ENCODE data around the gene DCD. TPM values are rescaled to one million over a fixed set of nuclear protein-coding genes. Genes with fewer than 3 reads are reported as not detected.

Gene DCD
- total and polyA plus RNA-seq, 9 of the 15 experiments (the other 6 are each of a cell fraction or from before 2014, with no cell fraction given): not detected

GRCh38 chr12:54627304-54627703 is 20.9 kb downstream of the DCD start (continued):
- TF ChIP-seq, protein P1, sequence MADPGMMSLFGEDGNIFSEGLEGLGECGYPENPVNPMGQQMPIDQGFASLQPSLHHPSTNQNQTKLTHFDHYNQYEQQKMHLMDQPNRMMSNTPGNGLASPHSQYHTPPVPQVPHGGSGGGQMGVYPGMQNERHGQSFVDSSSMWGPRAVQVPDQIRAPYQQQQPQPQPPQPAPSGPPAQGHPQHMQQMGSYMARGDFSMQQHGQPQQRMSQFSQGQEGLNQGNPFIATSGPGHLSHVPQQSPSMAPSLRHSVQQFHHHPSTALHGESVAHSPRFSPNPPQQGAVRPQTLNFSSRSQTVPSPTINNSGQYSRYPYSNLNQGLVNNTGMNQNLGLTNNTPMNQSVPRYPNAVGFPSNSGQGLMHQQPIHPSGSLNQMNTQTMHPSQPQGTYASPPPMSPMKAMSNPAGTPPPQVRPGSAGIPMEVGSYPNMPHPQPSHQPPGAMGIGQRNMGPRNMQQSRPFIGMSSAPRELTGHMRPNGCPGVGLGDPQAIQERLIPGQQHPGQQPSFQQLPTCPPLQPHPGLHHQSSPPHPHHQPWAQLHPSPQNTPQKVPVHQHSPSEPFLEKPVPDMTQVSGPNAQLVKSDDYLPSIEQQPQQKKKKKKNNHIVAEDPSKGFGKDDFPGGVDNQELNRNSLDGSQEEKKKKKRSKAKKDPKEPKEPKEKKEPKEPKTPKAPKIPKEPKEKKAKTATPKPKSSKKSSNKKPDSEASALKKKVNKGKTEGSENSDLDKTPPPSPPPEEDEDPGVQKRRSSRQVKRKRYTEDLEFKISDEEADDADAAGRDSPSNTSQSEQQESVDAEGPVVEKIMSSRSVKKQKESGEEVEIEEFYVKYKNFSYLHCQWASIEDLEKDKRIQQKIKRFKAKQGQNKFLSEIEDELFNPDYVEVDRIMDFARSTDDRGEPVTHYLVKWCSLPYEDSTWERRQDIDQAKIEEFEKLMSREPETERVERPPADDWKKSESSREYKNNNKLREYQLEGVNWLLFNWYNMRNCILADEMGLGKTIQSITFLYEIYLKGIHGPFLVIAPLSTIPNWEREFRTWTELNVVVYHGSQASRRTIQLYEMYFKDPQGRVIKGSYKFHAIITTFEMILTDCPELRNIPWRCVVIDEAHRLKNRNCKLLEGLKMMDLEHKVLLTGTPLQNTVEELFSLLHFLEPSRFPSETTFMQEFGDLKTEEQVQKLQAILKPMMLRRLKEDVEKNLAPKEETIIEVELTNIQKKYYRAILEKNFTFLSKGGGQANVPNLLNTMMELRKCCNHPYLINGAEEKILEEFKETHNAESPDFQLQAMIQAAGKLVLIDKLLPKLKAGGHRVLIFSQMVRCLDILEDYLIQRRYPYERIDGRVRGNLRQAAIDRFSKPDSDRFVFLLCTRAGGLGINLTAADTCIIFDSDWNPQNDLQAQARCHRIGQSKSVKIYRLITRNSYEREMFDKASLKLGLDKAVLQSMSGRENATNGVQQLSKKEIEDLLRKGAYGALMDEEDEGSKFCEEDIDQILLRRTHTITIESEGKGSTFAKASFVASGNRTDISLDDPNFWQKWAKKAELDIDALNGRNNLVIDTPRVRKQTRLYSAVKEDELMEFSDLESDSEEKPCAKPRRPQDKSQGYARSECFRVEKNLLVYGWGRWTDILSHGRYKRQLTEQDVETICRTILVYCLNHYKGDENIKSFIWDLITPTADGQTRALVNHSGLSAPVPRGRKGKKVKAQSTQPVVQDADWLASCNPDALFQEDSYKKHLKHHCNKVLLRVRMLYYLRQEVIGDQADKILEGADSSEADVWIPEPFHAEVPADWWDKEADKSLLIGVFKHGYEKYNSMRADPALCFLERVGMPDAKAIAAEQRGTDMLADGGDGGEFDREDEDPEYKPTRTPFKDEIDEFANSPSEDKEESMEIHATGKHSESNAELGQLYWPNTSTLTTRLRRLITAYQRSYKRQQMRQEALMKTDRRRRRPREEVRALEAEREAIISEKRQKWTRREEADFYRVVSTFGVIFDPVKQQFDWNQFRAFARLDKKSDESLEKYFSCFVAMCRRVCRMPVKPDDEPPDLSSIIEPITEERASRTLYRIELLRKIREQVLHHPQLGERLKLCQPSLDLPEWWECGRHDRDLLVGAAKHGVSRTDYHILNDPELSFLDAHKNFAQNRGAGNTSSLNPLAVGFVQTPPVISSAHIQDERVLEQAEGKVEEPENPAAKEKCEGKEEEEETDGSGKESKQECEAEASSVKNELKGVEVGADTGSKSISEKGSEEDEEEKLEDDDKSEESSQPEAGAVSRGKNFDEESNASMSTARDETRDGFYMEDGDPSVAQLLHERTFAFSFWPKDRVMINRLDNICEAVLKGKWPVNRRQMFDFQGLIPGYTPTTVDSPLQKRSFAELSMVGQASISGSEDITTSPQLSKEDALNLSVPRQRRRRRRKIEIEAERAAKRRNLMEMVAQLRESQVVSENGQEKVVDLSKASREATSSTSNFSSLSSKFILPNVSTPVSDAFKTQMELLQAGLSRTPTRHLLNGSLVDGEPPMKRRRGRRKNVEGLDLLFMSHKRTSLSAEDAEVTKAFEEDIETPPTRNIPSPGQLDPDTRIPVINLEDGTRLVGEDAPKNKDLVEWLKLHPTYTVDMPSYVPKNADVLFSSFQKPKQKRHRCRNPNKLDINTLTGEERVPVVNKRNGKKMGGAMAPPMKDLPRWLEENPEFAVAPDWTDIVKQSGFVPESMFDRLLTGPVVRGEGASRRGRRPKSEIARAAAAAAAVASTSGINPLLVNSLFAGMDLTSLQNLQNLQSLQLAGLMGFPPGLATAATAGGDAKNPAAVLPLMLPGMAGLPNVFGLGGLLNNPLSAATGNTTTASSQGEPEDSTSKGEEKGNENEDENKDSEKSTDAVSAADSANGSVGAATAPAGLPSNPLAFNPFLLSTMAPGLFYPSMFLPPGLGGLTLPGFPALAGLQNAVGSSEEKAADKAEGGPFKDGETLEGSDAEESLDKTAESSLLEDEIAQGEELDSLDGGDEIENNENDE (IDR thresholded peaks at IDR 0.05; ENCODE audit: low read depth, low read length): no peak
- no peak for TF ChIP-seq HDGF (IDR thresholded peaks at IDR 0.05)
